NK-92 (cell line): ENCODE results near the gene LENG8.
"Not testable (repeated sequence)": the region's sequence is repeated elsewhere in the genome, so short reads cannot be mapped to it uniquely, and the experiment has no call there.

Source experiments
- DNase-seq: peaks from one replicate; lab custom pipeline; 2025; ENCODE audit not compliant: unreplicated experiment; lab: John Stamatoyannopoulos, UW

The LENG8 gene

GRCh38 chr19:54439174-54439851 lies 9.7 kb upstream of the LENG8 start:
- no peak for DNase-seq

DNA sequence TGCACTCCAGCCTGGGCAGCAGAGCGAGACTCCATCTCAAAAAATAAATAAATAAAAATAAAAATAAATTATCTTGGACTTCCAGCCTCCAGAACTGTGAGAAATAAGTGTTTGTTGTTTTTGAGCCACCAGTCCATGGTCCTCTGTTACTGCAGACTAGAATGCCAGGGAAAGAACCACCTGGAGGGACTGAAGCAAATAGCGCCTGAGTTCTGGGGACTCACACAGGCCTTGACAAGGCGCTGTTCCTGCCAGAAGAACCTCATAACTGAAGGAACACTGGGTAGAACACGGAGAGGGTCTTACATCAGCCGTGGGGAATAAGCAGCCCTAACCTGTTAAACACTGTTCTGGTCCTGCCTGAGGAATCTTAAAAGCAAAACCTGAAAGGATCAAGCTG lies 8.4 kb upstream of the LENG8 start:
- DNase-seq: no peak

- DNase-seq: no peak
Measured at GRCh38 chr19:54444737-54445136, 4.3 kb upstream of the LENG8 start.

- DNase-seq: not testable (repeated sequence)
Measured at GRCh38 chr19:54446349-54446748, 2.6 kb upstream of the LENG8 start.

DNA sequence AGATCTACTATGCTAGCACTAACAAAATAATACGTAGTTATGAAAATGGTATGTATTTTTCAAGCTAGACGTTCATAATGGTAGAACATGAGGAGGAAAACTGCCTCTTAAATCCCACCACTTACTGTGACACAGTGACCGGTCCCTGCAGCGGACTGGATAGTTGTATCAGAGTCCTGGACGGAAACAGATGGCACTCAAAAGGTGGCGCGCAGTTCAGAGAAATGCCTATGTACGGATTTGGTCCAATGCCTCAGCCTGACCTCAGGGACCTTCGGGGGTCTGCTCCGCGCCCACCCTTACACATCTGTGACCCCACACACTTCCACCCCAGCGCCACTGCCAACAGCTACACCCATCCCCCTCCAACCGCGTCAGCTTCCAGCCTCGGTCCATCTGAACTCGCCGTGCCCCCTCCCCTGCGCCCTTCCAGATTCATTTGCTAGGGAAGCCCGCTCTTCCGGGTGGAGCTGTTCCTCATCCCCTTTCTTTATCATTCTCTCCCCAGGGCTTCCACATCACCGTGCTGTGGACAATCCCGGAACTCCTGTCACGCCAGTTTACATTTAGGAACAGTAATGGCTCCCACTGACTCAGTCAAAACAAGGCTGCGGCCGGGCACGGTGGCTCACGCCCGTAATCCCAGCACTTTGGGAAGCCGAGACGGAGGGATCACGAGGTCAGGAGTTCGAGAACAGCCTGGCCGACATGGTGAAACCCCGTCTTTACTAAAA lies 792 bp upstream of the LENG8 start:
- no peak for DNase-seq

GRCh38 chr19:54449701-54450069 lies 686 bp downstream of the LENG8 start:
- no peak for DNase-seq

DNA sequence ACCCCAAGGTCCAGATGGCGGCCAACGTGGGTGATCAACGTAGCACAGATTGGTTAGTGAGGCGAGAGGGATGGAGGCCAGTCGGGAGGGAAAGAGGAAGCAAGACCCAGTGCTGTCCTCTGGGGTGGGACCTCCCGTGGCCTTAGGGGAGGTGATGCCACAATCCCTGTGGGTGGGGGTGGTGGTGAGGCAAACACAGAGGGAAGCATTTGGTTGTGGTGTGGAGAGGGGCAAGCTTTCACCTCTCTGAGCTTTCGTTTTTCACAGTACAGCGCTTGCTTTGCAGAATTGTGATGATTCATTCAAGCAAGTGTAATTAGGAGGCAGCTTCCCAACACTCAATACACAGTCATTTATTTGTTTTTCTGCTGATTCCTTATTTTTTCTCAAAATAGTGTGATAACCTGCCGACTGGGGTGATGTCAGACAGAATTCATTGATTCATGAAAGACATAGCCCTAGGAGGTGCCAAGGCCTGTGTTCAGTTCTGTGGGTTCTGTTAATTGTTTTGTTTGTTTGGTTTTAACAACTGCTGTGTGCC lies 2.4 kb downstream of the LENG8 start:
- DNase-seq: no peak

GRCh38 chr19:54451997-54452396 lies 3.0 kb downstream of the LENG8 start:
- no peak for DNase-seq

DNA sequence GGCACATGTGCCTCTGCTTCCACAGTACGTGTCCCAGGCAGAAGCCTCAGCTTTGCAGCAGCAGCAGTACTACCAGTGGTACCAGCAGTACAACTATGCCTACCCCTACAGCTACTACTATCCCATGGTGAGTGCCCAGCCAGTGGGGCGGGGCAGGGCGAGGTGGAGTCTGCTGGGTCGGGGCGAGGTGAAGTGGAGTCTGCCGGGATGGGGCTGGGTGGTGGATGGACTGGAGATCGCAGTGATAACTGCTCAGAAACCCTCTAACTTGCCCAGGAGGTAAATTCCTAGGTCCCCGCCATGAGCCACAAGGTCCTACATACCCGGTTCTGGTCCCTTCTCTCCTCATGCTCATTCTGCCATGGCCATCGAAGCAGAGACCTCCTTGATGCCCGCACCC lies 3.6 kb downstream of the LENG8 start:
- no peak for DNase-seq

DNA sequence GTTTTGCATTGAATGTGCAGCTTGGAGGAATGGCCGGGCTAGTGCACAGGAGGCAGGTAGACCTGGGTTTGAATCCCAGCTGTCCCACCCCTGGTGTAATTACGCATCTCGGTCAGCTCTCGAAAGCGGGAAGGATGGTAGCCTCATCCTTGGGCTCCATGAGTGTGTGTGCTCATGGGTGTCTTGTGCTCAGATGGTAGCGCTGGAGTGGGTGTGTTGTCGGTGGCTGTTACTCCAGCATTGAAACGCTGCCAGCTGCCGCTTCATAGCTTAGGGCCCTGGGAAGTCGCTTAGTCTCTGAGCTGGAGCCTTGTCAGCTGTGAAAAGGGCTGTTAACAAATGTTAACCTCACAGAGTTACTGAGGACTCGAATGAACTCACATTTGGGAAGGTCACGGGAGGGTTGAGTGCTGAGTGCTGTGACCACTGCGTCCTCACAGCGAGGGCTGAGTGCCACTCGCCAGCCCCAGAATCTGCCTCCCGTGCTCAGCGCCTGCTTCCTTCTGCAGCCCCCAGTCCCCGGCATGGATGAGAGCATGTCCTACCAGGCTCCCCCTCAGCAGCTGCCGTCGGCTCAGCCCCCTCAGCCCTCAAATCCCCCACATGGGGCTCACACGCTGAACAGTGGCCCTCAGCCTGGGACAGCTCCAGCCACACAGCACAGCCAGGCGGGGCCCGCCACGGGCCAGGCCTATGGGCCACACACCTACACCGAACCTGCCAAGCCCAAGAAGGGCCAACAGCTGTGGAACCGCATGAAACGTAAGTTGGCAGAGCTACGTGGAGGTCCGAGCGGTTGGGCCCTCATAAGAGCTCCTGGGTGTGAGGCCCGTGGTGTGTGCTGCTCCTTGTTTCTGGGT lies 5.2 kb downstream of the LENG8 start:
- no peak for DNase-seq

GRCh38 chr19:54454781-54455675 lies 6.0 kb downstream of the LENG8 start:
- DNase-seq: no peak

- DNase-seq: no peak
Measured at GRCh38 chr19:54455786-54456422, 6.9 kb downstream of the LENG8 start.

GRCh38 chr19:54456423-54457373 lies 7.7 kb downstream of the LENG8 start:
- DNase-seq: no peak

DNA sequence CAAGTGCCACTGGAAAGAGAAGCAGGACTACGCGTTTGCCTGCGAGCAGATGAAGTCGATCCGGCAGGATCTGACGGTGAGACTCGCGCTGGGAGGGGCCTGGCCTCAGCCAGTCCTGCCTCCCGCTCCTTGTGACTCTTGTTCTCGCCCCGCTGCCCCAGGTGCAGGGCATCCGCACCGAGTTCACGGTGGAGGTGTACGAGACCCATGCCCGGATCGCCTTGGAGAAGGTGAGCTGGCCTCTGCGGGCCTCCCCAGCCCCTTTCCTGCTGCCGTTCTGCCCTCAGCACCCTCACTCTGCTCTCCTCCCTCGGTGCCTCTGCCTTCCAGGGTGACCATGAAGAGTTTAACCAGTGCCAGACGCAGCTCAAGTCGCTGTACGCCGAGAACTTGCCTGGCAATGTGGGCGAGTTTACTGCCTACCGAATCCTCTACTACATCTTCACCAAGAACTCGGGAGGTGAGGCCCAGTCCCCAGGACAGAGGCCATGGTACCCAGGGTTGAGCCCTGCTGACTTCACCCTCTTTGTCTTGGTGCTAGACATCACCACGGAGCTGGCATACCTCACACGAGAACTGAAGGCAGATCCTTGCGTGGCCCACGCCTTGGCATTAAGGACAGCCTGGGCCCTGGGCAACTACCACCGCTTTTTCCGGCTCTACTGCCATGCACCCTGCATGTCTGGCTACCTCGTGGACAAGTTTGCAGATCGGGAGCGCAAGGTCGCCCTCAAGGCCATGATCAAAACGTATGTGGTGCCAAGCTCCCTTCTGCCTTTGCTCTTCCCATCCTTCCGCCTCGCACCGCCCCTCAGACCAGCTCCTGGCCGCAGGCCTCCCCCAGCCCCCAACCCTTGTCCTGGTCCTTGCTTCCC lies 9.0 kb downstream of the LENG8 start:
- DNase-seq: no peak

GRCh38 chr19:54458648-54459281 lies 9.8 kb downstream of the LENG8 start:
- no peak for DNase-seq

- no peak for DNase-seq
Measured at GRCh38 chr19:54459282-54460229, 10.6 kb downstream of the LENG8 start.
